Measurements from ENCODE around the gene BBS7. TPM values are rescaled to one million over a fixed set of nuclear protein-coding genes. Genes with fewer than 3 reads are reported as not detected.

Gene BBS7
- total and polyA plus RNA-seq, 10 of the 15 experiments (the other 5 are each of a cell fraction or from before 2014, with no cell fraction given), result 5.2 to 15.2 (median 9.0) TPM

DNA sequence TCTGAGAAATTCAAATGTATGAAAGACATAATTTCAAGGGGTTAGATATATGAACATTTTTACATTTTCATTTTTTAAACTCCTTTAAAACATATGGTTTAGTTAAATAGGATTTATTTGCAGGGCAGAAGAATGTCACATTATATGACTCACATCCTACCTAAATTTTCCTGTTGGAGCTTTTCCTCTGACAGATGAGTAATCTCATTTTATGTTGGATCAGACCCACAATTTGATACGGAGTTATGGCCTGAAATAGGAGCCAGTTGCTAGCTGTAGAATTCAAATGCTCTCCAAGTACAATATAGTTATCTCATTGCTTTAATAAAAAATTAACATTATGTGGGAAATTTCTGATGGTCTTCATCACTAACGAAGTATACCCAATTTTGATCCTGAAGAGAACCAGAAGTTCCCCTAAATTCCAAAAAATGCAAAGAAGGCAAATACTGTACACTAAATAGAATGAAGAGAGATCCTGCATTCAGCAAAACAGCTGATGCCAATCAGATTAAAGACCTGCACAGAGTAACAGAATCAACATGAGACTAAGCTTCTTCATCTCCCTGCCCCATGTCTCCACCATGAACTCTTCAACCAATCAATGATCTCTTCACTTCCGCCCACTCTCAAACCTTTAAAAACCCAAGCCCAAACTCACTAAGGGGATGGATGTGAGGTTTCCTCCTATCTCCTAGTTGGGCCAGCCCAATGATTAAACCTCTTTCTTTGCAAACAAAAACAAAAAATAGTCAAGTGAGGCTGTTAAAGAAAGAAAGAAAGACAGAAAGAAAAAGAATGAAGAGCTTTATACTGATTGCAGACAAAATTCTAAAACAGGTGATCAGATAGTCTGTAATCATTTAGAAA is 80.1 kb downstream of the BBS7 start (continued):
- TF ChIP-seq, protein P1, sequence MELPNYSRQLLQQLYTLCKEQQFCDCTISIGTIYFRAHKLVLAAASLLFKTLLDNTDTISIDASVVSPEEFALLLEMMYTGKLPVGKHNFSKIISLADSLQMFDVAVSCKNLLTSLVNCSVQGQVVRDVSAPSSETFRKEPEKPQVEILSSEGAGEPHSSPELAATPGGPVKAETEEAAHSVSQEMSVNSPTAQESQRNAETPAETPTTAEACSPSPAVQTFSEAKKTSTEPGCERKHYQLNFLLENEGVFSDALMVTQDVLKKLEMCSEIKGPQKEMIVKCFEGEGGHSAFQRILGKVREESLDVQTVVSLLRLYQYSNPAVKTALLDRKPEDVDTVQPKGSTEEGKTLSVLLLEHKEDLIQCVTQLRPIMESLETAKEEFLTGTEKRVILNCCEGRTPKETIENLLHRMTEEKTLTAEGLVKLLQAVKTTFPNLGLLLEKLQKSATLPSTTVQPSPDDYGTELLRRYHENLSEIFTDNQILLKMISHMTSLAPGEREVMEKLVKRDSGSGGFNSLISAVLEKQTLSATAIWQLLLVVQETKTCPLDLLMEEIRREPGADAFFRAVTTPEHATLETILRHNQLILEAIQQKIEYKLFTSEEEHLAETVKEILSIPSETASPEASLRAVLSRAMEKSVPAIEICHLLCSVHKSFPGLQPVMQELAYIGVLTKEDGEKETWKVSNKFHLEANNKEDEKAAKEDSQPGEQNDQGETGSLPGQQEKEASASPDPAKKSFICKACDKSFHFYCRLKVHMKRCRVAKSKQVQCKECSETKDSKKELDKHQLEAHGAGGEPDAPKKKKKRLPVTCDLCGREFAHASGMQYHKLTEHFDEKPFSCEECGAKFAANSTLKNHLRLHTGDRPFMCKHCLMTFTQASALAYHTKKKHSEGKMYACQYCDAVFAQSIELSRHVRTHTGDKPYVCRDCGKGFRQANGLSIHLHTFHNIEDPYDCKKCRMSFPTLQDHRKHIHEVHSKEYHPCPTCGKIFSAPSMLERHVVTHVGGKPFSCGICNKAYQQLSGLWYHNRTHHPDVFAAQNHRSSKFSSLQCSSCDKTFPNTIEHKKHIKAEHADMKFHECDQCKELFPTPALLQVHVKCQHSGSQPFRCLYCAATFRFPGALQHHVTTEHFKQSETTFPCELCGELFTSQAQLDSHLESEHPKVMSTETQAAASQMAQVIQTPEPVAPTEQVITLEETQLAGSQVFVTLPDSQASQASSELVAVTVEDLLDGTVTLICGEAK (IDR thresholded peaks at IDR 0.05; ENCODE audit: borderline replicate concordance), result no peak
- TF ChIP-seq NR2C2 (IDR thresholded peaks at IDR 0.05; ENCODE audit: borderline replicate concordance, control insufficient read depth, insufficient read length, low read depth), result no peak
- TF ChIP-seq SP1 (IDR thresholded peaks at IDR 0.05; ENCODE audit: low read depth, low read length), result no peak
- TF ChIP-seq MTA3 (IDR thresholded peaks at IDR 0.05; ENCODE audit: borderline replicate concordance, low read length), result no peak
- no peak for TF ChIP-seq TAF1 (IDR thresholded peaks at IDR 0.05; ENCODE audit: borderline replicate concordance, low read depth, low read length)
- TF ChIP-seq BCL11A (IDR thresholded peaks at IDR 0.05; ENCODE audit: low read depth, low read length), result no peak
- no peak for TF ChIP-seq TBL1XR1 (IDR thresholded peaks at IDR 0.05; ENCODE audit: low read depth, low read length)
- TF ChIP-seq, protein P2, sequence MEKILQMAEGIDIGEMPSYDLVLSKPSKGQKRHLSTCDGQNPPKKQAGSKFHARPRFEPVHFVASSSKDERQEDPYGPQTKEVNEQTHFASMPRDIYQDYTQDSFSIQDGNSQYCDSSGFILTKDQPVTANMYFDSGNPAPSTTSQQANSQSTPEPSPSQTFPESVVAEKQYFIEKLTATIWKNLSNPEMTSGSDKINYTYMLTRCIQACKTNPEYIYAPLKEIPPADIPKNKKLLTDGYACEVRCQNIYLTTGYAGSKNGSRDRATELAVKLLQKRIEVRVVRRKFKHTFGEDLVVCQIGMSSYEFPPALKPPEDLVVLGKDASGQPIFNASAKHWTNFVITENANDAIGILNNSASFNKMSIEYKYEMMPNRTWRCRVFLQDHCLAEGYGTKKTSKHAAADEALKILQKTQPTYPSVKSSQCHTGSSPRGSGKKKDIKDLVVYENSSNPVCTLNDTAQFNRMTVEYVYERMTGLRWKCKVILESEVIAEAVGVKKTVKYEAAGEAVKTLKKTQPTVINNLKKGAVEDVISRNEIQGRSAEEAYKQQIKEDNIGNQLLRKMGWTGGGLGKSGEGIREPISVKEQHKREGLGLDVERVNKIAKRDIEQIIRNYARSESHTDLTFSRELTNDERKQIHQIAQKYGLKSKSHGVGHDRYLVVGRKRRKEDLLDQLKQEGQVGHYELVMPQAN (conservative IDR thresholded peaks at IDR 0.05), result no peak
- TF ChIP-seq SMARCA5 (IDR thresholded peaks at IDR 0.05), result no peak
